SK-N-SH treated with all-trans-retinoic acid at 6 μM for 48 hours (cell line): ENCODE measurements around the gene RERE.
A peak's percentile ranks its signal among the peaks of the same experiment; 100 is the strongest.

Source experiments
- ATAC-seq: fragments of 200-7000 bp; cut with Tn5 transposase; 3 replicates; pipeline ENCODE4 v1.9.1; 2020; ENCODE audit warnings: mild to moderate bottlenecking, moderate library complexity
- ARNTL ChIP-seq: fragments of 450-650 bp; formaldehyde crosslinking; IDR thresholded peaks from 2 replicates; pipeline ENCODE4 v1.5.0; 2020; ENCODE audit warnings: low read depth, mild to moderate bottlenecking, moderate library complexity, borderline replicate concordance
- BACH2 ChIP-seq: fragments of 250-450 bp; sonication (Bioruptor Pico); IDR thresholded peaks from 2 replicates; pipeline ENCODE4 v1.9.0; 2021; ENCODE audit warnings: mild to moderate bottlenecking, borderline replicate concordance
- CREB5 ChIP-seq: fragments of 250-450 bp; sonication (Bioruptor Pico); IDR thresholded peaks from 2 replicates; pipeline ENCODE4 v1.5.1; 2020; ENCODE audit warnings: low read depth, mild to moderate bottlenecking, moderate library complexity
- CSDC2 ChIP-seq: fragments of 250-450 bp; sonication (Bioruptor Pico); IDR thresholded peaks from 2 replicates; pipeline ENCODE4 v1.5.0; 2020; ENCODE audit warnings: mild to moderate bottlenecking, moderate library complexity
- ESRRG ChIP-seq: fragments of 250-450 bp; sonication (Bioruptor Pico); IDR thresholded peaks from 2 replicates; pipeline ENCODE4 v1.6.1; 2021; ENCODE audit warnings: mild to moderate bottlenecking
- GLIS3 ChIP-seq: fragments of 250-450 bp; sonication (Bioruptor Pico); IDR thresholded peaks from 2 replicates; pipeline ENCODE4 v1.5.0; 2020; ENCODE audit warnings: mild to moderate bottlenecking, moderate library complexity
- ISL1 ChIP-seq: fragments of 250-450 bp; sonication (Bioruptor Pico); IDR thresholded peaks from 2 replicates; pipeline ENCODE4 v2.1.2; 2022; ENCODE audit warnings: mild to moderate bottlenecking, moderate library complexity
- OSR1 ChIP-seq: fragments of 250-450 bp; sonication (Bioruptor Pico); IDR thresholded peaks from 2 replicates; pipeline ENCODE4 v1.8.0; 2022; ENCODE audit warnings: moderate library complexity, mild to moderate bottlenecking, inconsistent platforms
- PATZ1 ChIP-seq: fragments of 250-450 bp; sonication (Bioruptor Pico); IDR thresholded peaks from 2 replicates; pipeline ENCODE4 v1.8.0; 2020; ENCODE audit warnings: mild to moderate bottlenecking, moderate library complexity, borderline replicate concordance
- POU6F1 ChIP-seq: fragments of 250-450 bp; sonication (Bioruptor Pico); IDR thresholded peaks from 2 replicates; pipeline ENCODE4 v1.8.0; 2021; ENCODE audit warnings: low read depth, mild to moderate bottlenecking, moderate library complexity, borderline replicate concordance
- PPARA ChIP-seq: fragments of 250-450 bp; sonication (Bioruptor Pico); IDR thresholded peaks from 2 replicates; pipeline ENCODE4 v1.5.0; 2020; ENCODE audit warnings: mild to moderate bottlenecking, borderline replicate concordance
- SNAI2 ChIP-seq: fragments of 250-450 bp; sonication (Bioruptor Pico); IDR thresholded peaks from 2 replicates; pipeline ENCODE4 v1.5.0; 2020; ENCODE audit warnings: mild to moderate bottlenecking, moderate library complexity
- TCF4 ChIP-seq: fragments of 250-450 bp; sonication (Bioruptor Pico); IDR thresholded peaks from 2 replicates; pipeline ENCODE4 v1.8.0; 2021; ENCODE audit warnings: mild to moderate bottlenecking, moderate library complexity, borderline replicate concordance
- TSHZ2 ChIP-seq: fragments of 250-450 bp; sonication (Bioruptor Pico); IDR thresholded peaks from 2 replicates; pipeline ENCODE4 v1.5.0; 2020; ENCODE audit warnings: mild to moderate bottlenecking, moderate library complexity
- ZC3H10 ChIP-seq: fragments of 250-450 bp; sonication (Bioruptor Pico); IDR thresholded peaks from 2 replicates; pipeline ENCODE4 v1.5.1; 2021; ENCODE audit warnings: mild to moderate bottlenecking, moderate library complexity
- ZFP3 ChIP-seq: fragments of 250-450 bp; sonication (Bioruptor Pico); IDR thresholded peaks from 2 replicates; pipeline ENCODE4 v1.5.0; 2020; ENCODE audit warnings: mild to moderate bottlenecking, moderate library complexity
- ZFP30 ChIP-seq: fragments of 450-650 bp; formaldehyde crosslinking; IDR thresholded peaks from 2 replicates; pipeline ENCODE4 v1.5.0; 2022; ENCODE audit warnings: mild to moderate bottlenecking, moderate library complexity
- ZNF565 ChIP-seq: fragments of 450-650 bp; formaldehyde crosslinking; conservative IDR thresholded peaks from 2 replicates; pipeline ENCODE4 v1.5.0; 2020; ENCODE audit warnings: low read depth, mild to moderate bottlenecking, moderate library complexity
- ZNF70 ChIP-seq: fragments of 450-650 bp; formaldehyde crosslinking; IDR thresholded peaks from 2 replicates; pipeline ENCODE4 v1.5.0; 2020; ENCODE audit warnings: mild to moderate bottlenecking, moderate library complexity
- ZNF8 ChIP-seq: fragments of 450-650 bp; formaldehyde crosslinking; IDR thresholded peaks from 2 replicates; pipeline ENCODE4 v1.5.0; 2020; ENCODE audit warnings: mild to moderate bottlenecking, moderate library complexity

RERE gene

GRCh38 chr1:8562881-8563865, 254.3 kb downstream of the RERE start:
- TF ChIP-seq PATZ1 (CRISPR knock-in tag) (no peak), ARNTL (CRISPR knock-in tag) (no peak), ZC3H10 (CRISPR knock-in tag) (no peak), ESRRG (CRISPR knock-in tag) (no peak), ZNF70 (no peak), CREB5 (CRISPR knock-in tag) (no peak), ZFP30 (no peak), BACH2 (CRISPR knock-in tag) (no peak), ISL1 (CRISPR knock-in tag) (no peak), ZNF8 (CRISPR knock-in tag) (no peak), POU6F1 (CRISPR knock-in tag) (no peak), OSR1 (CRISPR knock-in tag) (no peak), PPARA (CRISPR knock-in tag) (no peak), CSDC2 (CRISPR knock-in tag) (no peak), ZFP3 (no peak), TCF4 (CRISPR knock-in tag) (no peak), ZNF565 (CRISPR knock-in tag) (no peak), TSHZ2 (no peak), SNAI2 (no peak), GLIS3 (no peak)
- ATAC-seq = peak; percentile 65

GRCh38 chr1:8562222-8562621, 255.2 kb downstream of the RERE start:
- no peak for TF ChIP-seq ZNF8 (CRISPR knock-in tag)
- no peak for TF ChIP-seq BACH2 (CRISPR knock-in tag)
- TF ChIP-seq CREB5 (CRISPR knock-in tag) = no peak
- no peak for TF ChIP-seq GLIS3
- TF ChIP-seq PATZ1 (CRISPR knock-in tag) = no peak
- TF ChIP-seq ZNF565 (CRISPR knock-in tag) = no peak
- no peak for TF ChIP-seq OSR1 (CRISPR knock-in tag)
- no peak for TF ChIP-seq ISL1 (CRISPR knock-in tag)
- no peak for TF ChIP-seq CSDC2 (CRISPR knock-in tag)
- no peak for TF ChIP-seq SNAI2
- TF ChIP-seq ZFP30 = no peak
- ATAC-seq = no peak
